DOHH2 (cell line): ENCODE data around the gene TPP1.

Source experiments
- CTCF ChIP-seq: fragments of 200-600 bp; sonication (generic); IDR thresholded peaks from one replicate; pipeline ENCODE4 v1.5.1; 2014; ENCODE audit warnings: antibody characterized with exemption, mild to moderate bottlenecking, low read depth, low read length; ENCODE audit not compliant: poor library complexity, severe bottlenecking
- EZH2phosphoT487 ChIP-seq: fragments of 200-600 bp; sonication (generic); IDR thresholded peaks from 2 replicates; pipeline ENCODE4 v1.6.1; 2017; ENCODE audit warnings: borderline replicate concordance, mild to moderate bottlenecking, antibody characterized with exemption, low read length, moderate library complexity, mixed read lengths

- no peak for TF ChIP-seq CTCF
- TF ChIP-seq EZH2phosphoT487, result no peak
Measured at GRCh38 chr11:6646576-6646917, 27.3 kb upstream of the TPP1 start.
